ENCODE data around the gene PPHLN1. TPM values are rescaled to one million over a fixed set of nuclear protein-coding genes. Genes with fewer than 3 reads are reported as not detected.
"Not testable (repeated sequence)": the region's sequence is repeated elsewhere in the genome, so short reads cannot be mapped to it uniquely, and the experiment has no call there.

The PPHLN1 gene
- total and polyA plus RNA-seq, 2 of the 8 experiments (the other 6 are each of a cell fraction or from before 2014, with no cell fraction given) = 34.3 to 71.6 TPM

DNA sequence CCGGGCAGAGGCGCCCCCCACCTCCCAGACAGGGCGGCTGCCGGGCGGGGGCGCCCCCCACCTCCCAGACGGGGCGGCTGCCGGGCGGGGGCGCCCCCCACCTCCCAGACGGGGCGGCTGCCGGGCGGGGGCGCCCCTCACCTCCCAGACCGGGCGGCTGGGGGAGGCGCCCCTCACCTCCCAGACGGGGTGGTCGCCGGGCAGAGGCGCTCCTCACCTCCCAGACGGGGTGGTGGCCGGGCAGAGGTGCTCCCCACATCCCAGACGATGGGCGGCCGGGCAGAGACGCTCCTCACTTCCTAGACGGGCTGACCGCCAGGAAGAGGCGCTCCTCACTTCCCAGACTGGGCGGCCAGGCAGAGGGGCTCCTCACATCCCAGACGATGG lies 24.0 kb downstream of the PPHLN1 start:
- Histone ChIP-seq H3K36me3 (ENCODE audit: control insufficient read depth in 2 of 4, insufficient read depth in 4 of 4, low read length in 3 of 4) (peaks cover 0 to 13% (median 8%) of the 10 kb centered on the region in 4 experiments; a peak in 4 of 8 replicates), H3K79me2 (ENCODE audit: control insufficient read depth in 1 of 2, insufficient read depth in 2 of 2, low read length in 2 of 2) (peaks cover 0 to 44% of the 10 kb centered on the region in 2 experiments; a peak in 2 of 4 replicates), H3K9me3 (ENCODE audit: insufficient read depth in 2 of 2, low read depth in 1 of 2, low read length in 1 of 2) (peaks cover 4 to 12% of the 10 kb centered on the region in 2 experiments; a peak in 1 of 4 replicates)
- H3K14ac ChIP-seq (ENCODE audit: insufficient read length); H4K91ac ChIP-seq (replicated peaks; ENCODE audit: insufficient read length, low read length); H2AK5ac ChIP-seq (ENCODE audit: low read depth, low read length); H4K8ac ChIP-seq (ENCODE audit: extremely low read depth, insufficient read depth, low read length); DNase-seq (ENCODE audit: low read depth in 1 of 2, low spot score in 2 of 2); H2BK12ac ChIP-seq (ENCODE audit: low read depth, low read length); H3K23ac ChIP-seq (ENCODE audit: insufficient read length); H3K79me1 ChIP-seq (ENCODE audit: low read depth, low read length); FAIRE-seq; H2AFZ ChIP-seq (ENCODE audit: low read length); H3K4ac ChIP-seq (replicated peaks; ENCODE audit: insufficient read length, low read depth, low read length); H3K4me2 ChIP-seq (ENCODE audit: insufficient read depth in 1 of 2, low read depth in 2 of 2, low read length in 2 of 2); H3K56ac ChIP-seq (replicated peaks; ENCODE audit: insufficient read length, low read depth, low read length); H3K4me3 ChIP-seq (ENCODE audit: extremely low read depth in 1 of 4, insufficient read depth in 2 of 4, low read depth in 3 of 4, low read length in 4 of 4); H2BK20ac ChIP-seq (ENCODE audit: low read length); H2BK5ac ChIP-seq (ENCODE audit: low read depth, low read length); H3K18ac ChIP-seq (ENCODE audit: extremely low read depth, low read length); H3K27me3 ChIP-seq (replicated peaks in 1 of 4; ENCODE audit: control insufficient read depth in 3 of 4, extremely low read depth in 1 of 4, insufficient read depth in 3 of 4, low read length in 3 of 4); H3K9ac ChIP-seq (replicated peaks in 1 of 4; ENCODE audit: extremely low read depth in 1 of 4, low read depth in 3 of 4, low read length in 3 of 4); H2BK15ac ChIP-seq (ENCODE audit: low read length); CTCF ChIA-PET (ENCODE audit: partially characterized antibody); H4K5ac ChIP-seq (ENCODE audit: insufficient read length, low read depth, low read length); H4K20me1 ChIP-seq (replicated peaks in 1 of 2; ENCODE audit: control insufficient read depth in 1 of 2, insufficient read depth in 2 of 2, low read length in 2 of 2); POLR2A ChIA-PET (ENCODE audit: partially characterized antibody); H3K23me2 ChIP-seq (ENCODE audit: low read depth, low read length); H2BK120ac ChIP-seq (replicated peaks; ENCODE audit: low read depth, low read length); H3K4me1 ChIP-seq (replicated peaks in 1 of 4; ENCODE audit: control insufficient read depth in 3 of 4, insufficient read depth in 4 of 4, low read length in 3 of 4); H3K27ac ChIP-seq (ENCODE audit: low read depth, low read length): not testable (repeated sequence)
- WGBS, 2 experiments (ENCODE audit: extremely low coverage in 1 of 2, insufficient coverage in 1 of 2, insufficient read length in 1 of 2, insufficient replicate concordance in 2 of 2, low coverage in 1 of 2, low lambda C conversion rate in 2 of 2, missing lambda C conversion rate in 1 of 2) = 97% methylated on average over 6 of the region's 34 CpGs; no CpG with 5 or more reads in 1 of the 2 experiments

Measured in H1 (cell line).